NCI-H1694 (cell line): ENCODE measurements around the gene NSMF.
"Not testable (repeated sequence)": the region's sequence is repeated elsewhere in the genome, so short reads cannot be mapped to it uniquely, and the experiment has no call there.

Source experiments
- DNase-seq: peaks from one replicate; lab custom pipeline; 2025; lab: John Stamatoyannopoulos, UW

Gene NSMF

DNA sequence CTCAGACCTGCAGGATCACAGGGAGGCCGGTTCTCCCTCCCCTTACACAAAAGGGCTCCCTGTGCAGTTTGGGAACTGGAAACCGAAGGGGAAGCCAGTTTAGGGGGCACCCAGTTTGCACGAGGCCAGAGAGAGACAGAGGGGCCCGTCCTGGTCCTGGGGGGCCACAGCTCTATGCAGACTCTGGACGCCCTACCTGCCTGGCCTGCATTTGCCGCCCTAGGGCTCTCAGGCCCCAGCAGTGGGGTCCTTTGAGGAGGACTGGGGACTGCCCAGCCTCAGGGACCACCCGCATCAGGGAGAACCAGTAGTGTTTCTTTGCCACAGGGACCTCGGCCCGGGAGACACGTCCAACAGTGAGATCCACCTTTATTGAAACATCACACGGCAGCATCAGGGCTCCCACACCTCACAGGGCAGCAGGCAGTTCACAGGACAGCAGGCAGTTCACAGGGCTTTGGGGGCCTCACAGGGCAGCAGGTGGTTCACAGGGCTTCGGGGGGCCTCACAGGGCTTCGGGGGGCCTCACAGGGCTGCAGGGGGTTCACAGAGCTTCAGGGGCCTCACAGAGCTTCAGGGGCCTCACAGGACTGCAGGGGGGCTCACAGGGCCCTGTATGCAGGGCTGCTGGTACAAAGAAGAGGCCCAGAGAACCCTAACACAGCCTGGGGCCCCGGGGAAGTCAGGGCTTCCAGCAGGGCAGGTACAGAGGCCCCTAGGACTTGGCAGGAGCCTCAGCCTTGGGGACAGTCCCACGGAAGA lies 648 bp upstream of the NSMF start:
- no peak for DNase-seq

DNA sequence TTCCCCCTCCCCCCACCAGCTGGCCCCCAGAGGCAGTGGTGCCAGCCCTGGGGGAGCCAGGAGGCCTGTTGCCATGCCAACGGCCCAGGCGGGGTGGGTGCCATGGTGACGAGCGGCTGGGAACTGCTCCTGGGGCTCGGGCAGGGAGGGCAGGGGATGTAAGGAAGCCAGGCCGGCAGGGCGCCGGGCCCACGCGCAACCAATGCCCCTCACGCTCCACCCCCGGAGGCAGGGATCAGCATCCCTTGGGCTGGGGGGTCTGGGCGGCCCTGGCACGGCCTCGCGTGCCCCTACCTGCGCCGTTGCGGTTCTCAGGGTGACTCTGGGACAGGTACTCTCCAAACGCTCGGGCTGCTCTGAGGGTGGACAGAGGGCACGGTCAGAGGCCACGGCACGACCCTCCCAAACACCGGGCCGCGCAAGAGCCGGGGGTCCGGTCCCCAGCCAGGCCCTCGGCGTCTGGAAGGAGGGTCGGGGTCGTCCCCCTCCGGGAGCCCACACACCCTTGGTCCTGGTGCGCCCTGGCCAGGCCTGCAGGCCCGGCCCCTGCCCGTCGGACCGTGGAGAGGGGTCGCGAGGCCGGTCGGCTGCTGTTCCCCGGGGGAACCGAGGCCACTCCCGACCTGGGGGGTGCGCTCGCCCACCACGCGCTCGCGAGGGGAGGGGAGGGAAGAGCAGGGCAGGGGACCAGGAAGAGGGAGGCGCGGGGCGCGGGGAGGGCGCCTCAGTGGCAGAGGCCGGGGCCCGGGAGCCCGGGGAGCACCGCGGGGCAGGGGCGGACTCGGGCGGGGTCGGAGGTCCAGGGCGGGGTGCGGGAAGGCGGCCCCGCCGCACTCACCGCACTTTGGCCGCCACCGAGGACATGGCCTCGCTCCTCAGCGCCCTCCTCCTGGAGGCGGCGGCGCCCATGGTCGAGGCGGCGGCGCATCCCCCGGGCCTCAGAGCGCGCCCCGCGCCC lies 661 bp downstream of the NSMF start:
- DNase-seq: peak; percentile 78

DNA sequence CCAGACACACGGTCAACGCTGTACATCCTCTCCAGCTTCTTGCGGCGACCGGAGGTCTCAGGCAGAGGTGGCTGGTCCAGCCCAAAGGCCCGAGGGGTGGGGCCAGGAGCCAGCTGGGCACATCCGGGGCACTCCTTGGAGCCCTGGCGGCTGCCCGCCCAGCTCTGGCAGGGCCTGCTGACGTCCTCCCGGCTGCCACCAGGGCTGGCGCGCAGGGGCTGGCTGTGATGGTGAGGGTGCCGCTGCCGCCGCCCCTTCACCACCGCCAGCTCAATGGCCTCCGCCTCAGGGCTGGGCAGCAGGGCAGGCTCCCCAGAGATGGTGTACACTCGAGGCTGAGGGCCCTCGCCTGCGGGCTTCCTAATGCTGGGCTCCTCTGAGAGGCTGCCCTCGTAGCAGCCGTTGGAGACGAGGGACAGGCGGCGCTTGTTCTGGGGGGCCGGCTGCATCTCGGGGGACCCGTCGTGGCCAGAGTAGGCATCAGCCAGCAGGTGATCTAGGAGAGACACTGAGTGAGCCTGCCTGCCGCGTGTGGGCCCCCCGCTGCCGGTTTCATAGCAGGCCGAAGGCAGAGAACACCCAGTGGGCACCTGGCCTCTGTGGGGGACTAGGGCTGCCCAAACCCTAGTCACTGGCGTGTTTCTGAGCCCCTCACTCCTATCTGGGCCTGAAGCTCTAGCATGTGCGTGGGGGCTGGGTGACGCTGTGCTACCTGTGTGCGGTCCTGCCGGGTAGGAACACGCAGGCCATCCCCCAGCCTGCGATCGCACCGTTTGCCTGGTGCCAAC lies 1.5 kb downstream of the NSMF start:
- no peak for DNase-seq

DNA sequence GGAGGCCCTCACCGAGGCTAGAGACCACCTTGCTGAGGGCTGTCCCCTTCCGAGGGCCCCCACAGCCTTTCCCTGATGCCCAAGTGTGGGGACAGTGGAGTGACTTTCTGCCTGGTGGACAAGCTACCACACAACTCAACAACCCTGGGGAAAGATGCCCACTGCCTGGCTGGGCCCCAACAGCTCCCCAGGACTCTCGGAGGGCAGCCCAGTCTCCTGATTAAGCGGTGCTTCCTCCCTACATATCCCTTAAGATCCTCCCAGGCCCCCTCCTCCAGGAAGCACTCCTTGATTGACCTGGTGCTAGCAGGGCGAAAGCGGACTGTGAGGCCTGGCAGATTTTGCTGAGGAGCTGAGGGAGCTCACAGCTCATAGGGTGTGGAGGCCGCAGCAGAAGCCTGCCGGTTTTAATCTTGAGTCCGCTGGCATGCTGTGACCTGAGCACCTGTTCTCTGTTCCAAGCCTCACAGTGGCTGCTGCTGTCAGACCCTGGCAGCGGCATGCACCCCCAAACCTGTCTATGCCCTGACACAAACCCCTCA lies 2.2 kb downstream of the NSMF start:
- no peak for DNase-seq

DNA sequence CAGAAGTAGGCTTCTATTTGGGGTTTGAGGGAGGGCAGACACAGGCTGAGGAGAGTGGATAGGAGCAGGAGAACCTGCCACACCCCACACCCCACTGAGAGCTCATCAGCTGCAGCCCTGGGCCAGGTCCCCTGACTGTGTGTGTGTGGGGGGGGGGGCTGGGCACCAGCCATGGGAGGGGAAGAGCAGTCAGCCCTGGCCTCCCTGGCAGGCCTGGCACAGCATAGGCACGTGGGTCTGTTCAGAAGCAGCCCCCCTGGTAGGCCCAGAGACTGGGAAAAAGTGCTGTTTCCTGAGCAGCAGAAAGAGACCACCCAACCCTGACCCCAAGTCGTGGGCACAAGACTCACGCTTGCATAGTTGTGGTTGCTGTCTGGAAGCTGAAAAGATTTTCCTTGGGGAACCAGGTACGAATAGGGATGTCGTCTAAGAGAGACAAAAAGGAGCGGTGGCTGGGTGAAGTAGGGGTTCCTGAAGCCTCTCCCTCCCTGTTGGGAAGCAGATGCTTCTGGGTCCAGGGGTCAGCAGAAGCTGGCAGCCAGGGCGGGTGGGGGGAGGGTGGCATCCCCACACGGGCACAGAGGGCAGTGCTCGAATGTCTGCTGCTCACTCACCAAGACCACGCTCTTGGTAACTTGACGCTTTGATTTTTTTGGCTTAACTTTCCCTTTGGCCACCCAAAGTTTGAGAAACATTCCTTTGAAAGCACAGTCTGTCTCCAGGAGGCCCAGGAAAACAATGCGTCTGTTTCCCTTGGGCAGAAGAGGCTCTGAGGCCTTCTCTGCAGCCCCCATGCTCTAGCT lies 2.9 kb downstream of the NSMF start:
- DNase-seq: no peak

DNA sequence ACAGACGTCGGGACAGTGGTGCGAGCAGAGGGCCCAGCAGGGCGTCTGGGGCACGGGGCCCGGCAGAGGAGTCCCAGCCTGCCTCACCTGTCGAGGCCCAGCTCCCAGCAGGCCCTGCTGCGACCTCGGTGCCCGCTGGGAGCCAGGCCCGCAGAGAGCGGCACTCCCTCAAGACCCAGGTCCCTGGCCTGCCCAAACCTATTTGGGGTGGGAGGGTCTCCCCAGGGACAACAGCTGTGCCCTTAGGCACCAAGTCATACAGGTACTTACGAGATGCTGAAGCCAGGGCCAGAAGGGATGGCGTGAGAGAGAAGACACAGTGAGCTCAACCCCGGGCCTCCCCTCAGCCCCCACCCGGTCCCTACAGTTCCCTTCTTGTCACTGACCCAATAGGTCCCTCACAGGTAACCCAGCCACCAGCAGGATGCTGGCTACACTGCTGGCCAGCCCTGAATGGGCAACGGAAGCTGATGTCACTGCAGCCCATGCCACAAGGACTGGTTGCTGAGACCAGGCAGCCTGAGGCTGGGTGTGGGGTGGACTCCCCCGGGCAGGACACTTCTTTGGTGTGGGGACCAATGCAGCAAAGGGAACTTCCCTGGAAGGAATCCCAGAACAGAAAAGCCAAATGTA lies 3.7 kb downstream of the NSMF start:
- no peak for DNase-seq

DNA sequence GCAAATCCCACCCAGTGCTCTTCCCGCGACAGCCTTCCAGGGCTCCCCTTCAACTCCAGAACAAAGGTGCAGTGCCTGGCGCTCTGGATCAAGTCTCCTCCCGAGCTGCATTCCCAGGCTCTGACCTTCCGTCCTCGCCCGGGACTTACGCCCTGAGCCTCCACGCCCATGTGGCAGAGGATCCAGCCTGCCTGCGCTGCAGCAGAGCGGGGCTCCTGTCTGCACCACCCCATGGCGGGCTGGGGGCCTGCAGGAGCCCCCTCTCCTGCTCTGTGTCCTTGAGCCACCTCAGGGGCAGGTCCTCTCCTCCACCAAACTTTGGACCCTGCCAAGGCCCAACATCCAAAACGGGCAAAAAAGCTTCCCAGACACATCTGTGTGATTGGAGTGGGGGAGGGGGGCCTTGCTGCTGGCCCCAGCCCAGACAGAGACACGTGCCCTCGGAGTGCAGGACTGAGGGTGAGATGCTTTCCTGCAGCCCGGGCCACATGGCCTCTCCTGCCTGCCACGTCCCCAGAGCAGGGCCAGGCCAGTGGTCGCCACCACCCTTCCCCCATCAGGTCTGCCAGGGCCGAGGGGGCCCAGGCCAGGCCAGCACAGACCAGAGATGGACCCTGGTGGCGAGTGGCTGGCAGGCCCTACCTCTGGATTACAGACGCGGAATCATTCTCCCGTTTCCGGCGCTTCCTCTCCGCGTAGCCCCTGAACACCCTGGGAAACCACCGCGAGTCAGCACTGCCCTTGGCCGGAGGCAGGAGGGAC lies 4.4 kb downstream of the NSMF start:
- DNase-seq: no peak

DNA sequence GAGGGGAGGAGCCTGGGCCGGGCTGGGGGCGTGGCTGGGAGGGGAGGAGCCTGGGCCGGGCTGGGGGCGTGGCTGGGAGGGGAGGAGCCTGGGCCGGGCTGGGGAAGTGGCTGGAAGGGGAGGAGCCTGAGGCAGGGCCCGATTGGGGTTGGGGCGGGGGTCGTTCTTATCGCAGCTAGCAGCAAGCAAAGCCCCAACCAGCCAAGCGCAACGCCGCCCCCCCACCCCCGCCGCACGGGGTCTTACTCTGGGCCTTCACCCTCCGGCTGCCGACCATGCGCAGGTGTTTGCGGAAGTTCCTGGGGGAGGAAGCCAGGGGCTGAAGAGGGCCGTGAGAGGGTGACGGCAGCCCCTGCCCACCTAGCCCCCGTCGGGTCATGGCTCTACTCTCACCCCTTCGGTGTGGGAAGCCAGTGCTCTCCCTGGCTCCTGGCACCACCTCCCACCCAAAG lies 5.0 kb downstream of the NSMF start:
- no peak for DNase-seq

DNA sequence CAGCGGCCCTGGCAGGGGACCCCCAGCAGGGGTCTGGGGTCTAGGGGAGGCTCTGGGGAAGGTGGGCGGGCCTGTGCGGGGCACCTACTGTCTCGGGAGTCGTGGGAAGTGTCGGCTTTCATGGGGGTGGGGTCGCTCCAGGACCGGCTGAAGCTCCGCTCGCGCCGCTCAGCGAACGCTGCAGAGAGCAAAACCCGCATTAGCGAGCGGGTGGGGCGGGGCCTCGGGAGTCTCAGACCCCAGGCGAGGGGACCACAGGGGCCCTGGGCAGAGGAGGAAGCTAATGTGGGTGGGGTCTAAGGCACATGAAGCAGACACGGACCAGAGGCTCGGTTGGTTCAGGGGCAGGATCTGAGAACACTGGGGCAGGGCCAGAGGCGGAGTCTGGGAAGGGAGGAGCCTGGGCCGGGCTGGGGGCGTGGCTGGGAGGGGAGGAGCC lies 5.5 kb downstream of the NSMF start:
- no peak for DNase-seq

DNA sequence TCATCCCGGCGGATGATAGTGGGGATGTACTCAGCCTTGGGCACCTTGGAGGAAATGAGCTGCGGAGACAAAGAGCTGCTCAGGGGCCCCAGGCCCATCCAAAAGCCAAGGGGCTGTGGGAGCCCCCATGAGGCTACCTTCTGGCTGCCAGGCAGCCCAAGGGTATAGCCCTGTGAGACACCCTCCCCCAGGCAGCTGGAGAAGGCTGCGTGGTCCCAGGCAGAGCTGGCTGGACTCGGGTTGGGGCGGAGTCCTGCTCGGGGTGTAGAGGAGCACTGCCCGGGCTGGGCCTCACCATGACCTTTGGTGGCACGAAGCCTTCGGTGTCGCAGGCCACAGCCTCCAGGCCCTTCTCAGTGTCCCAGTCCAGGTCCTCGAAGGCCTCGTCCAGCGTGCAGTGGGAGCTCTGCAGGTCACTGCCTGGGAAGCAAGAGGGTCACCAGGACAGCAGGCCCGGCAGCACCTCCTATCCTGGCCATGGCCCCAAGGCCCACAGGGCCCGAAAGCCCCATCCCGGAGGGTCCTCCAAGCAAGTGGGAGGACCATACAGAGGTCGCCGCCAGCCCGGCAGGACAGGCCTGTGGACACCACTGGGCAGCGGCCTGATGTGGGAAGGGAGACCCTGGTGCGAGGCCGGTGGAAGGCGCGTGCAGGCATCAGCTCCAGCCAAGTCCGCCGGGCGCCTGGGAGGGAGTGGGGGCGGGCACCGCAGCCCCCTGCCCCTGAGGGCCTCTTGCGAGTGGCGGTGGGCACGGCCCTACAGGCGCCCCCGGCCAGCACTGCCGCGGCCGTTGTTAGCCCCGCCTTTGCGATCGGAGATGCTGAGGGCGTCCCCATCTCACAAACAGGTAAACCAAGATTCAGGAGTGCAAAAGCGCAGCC lies 6.1 kb downstream of the NSMF start:
- no peak for DNase-seq

DNA sequence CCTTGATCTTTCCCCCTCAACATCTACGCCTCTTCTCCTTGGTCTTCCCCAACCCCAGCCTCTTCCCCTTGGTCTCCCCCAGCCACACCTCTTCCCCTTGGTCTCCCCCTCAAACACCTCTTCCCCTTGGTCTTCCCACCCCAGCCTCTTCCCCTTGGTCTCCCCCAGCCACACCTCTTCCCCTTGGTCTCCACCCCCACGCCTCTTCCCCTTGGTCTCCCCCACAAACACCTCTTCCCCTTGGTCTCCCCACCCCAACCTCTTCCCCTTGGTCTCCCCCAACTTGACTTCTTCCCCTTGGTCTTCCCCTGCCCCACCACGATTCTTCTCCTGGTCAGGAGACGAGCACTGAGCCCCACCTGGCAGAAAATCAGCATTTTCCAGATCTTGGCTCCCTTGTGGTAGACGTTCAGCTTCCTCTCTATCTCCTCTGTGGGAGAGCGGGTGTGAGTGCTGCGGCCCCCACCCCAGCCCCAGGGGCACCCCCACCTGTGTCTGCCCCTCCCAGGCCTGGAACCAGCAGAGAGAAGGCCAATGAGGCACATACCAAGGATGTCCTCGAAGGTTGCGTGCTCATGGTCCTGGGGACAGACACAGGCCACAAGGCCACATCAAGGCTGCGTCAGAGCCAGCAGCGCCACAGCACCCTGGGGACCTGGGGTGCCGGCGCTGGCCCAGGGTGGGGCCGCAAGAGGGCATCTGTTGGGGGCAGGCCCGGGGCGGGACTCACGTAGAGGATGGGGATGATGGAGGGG lies 7.0 kb downstream of the NSMF start:
- no peak for DNase-seq

DNA sequence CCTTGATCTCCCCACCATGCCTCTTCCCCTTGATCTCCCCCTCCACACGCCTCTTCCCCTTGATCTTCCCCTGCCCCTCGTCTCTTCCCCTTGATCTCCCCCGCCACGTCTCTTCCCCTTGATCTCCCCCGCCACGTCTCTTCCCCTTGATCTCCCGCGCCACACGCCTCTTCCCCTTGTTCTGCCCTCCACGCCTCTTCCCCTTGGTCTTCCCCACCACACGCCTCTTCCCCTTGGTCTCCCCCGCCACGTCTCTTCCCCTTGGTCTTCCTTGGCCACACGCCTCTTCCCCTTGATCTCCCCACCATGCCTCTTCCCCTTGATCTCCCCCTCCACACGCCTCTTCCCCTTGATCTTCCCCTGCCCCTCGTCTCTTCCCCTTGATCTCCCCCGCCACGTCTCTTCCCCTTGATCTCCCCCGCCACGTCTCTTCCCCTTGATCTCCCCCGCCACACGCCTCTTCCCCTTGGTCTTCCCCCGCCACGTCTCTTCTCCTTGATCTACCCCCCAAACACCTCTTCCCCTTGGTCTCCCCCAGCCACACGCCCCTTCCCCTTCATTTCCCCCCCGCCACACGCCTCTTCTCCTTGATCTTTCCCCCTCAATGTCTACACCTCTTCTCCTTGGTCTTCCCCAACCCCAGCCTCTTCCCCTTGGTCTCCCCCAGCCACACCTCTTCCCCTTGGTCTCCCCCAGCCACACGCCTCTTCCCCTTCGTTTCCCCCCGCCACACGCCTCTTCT lies 7.7 kb downstream of the NSMF start:
- not testable (repeated sequence) for DNase-seq

DNA sequence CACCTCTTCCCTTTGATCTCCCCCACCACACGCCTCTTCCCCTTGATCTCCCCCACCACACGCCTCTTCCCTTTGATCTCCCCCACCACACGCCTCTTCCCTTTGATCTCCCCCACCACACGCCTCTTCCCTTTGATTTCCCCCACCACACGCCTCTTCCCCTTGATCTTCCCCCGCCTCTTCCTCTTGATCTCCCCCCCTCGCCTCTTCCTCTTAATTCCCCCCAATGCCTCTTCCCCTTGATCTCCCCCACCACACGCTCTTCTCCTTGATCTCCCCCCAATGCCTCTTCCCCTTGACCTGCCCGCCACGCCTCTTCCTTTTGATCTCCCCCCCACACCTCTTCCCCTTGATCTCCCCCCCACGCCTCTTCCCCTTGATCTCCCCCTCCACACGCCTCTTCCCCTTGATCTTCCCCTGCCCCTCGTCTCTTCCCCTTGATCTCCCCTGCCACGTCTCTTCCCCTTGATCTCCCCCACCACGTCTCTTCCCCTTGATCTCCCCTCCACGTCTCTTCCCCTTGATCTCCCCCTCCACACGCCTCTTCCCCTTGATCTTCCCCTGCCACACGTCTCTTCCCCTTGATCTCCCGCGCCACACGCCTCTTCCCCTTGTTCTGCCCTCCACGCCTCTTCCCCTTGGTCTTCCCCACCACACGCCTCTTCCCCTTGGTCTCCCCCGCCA lies 8.5 kb downstream of the NSMF start:
- not testable (repeated sequence) for DNase-seq

DNA sequence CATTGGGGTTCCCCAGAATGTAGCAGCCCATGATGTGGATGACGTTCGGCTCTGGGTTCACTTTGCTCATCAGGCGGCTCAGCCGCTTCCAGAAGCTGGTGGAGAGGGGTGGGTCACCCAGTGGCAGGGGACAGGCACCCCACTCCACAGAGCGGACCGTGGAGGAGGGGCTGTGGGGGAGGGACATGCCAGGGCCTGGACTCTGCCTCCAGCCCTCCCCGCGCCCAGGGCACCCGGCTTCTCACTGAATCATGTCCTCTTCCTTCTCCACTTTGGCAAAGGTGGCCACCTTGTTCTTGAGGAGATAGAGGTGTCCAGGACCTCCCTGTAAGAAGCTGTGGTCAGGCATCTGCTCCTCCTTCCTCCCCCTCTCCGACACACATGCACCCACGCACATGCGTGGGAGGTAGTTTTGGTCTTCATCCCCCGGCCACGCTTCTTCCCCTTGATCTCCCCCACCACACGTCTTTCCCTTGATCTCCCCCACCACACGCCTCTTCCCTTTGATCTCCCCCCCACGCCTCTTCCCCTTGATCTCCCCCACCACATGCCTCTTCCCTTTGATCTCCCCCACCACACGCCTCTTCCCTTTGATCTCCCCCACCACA lies 9.1 kb downstream of the NSMF start:
- no peak for DNase-seq

DNA sequence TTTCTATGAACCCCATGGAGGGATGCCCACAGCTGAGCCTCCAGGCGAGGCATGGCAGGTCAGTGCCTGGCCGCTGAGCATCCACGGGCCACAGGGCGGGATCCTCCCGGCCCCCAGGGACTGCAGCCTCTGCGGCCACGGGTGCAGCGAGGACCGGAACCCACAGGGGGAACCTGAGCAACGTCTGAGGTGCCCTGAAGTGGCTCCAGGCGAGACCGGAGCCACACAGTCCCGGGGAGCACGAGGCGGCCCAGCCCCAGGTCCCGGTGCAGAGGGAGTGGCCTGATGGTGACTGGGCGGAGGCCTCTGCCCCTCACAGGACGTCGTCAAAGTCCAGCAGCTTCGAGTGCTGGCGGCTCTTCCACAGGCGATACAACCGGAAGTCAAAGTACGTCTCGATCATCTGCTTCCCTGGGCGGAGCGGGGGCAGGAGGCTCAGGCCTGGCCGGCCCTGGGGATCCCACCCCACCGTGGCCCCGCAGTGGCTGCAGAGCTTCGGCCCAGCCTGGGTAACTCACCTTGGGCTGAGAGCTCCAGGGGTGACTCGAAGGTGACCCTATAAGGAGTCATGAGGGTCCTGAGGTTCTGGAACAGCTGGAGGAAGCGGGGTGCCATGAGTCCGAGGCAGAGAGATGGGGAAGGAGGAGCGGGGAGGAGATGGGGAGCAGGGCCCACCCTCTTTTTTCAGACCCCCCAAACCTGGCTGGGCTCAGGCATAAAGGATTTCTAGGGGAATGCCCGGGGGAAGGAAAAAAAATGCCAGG lies 9.9 kb downstream of the NSMF start:
- DNase-seq: no peak

DNA sequence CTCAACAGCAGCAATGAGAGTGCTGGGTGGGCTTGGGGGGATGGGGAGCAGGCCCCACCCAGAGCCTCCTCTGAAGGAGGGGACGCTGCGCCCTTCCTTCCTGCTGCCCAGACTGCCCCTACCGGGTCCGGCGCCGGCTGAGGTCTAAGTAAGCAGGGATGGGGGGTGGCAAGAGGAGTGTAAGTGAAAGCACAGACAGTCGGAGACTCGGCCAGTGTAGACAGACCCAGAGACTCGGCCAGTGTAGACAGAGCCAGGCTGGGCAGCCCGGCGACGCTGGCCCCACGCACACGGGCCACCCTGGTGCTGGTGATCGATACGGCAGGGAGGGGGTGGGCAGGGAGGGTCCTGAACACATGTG lies 10.6 kb downstream of the NSMF start:
- DNase-seq: no peak
